SK-N-SH (cell line): ENCODE results near the gene COL25A1. TPM values are rescaled to one million over a fixed set of nuclear protein-coding genes. Genes with fewer than 3 reads are reported as not detected.
"Not testable (repeated sequence)": the region's sequence is repeated elsewhere in the genome, so short reads cannot be mapped to it uniquely, and the experiment has no call there.

ENCODE experiments used
- CTCF ChIA-PET: fragments of 300-600, 350-600 bp; formaldehyde crosslinking; extraction: SDS; loops from one replicate; lab custom pipeline; 2021; lab: Yijun Ruan, JAX
- POLR2A ChIA-PET: fragments of 350-600 bp; sonication (Branson Sonifier 250); formaldehyde crosslinking; extraction: SDS; loops from one replicate; lab custom pipeline; 2020; ENCODE audit warnings: antibody characterized with exemption, inconsistent platforms; lab: Yijun Ruan, JAX
- DNase-seq: peaks from one replicate; pipeline ENCODE4 v3.0.0; 2012
- H2AFZ ChIP-seq: fragments of 200-600 bp; sonication (generic); 2 replicates; pipeline ENCODE4 v1.8.1; 2016; ENCODE audit warnings: antibody characterized with exemption, mild to moderate bottlenecking, low read depth
- H3F3A ChIP-seq: fragments of 200-600 bp; sonication (generic); replicated peaks from 2 replicates; pipeline ENCODE3; 2016; ENCODE audit warnings: antibody characterized with exemption, mild to moderate bottlenecking; ENCODE audit not compliant: insufficient read depth
- H3K27ac ChIP-seq, 2 experiments: fragments of 200-500 bp in 1 of 2; fragments of 200-600 bp in 1 of 2; sonication (Bioruptor generic) in 1 of 2; sonication (generic), shearing (Covaris generic) in 1 of 2; 2 replicates each; pipeline versions ENCODE4 v1.5.1 to v1.6.1; 2014 to 2016; ENCODE audit warnings: low read depth in 2 of 2, inconsistent platforms in 1 of 2, low read length in 1 of 2, mild to moderate bottlenecking in 1 of 2, mixed read lengths in 1 of 2
- H3K27me3 ChIP-seq: fragments of 200-600 bp; sonication (generic), shearing (Covaris generic); 2 replicates; pipeline ENCODE4 v1.6.1; 2016; ENCODE audit warnings: mixed run types; ENCODE audit not compliant: insufficient read depth
- H3K36me3 ChIP-seq, 2 experiments: fragments of 200-500 bp in 1 of 2; fragments of 200-600 bp in 1 of 2; sonication (Bioruptor generic) in 1 of 2; sonication (generic) in 1 of 2; replicated peaks in 1 of 2; 2 replicates each; pipeline versions ENCODE3 to v1.5.1; 2014 to 2016; ENCODE audit warnings: low read length in 1 of 2, mild to moderate bottlenecking in 1 of 2; ENCODE audit not compliant: insufficient read depth in 2 of 2, control insufficient read depth in 1 of 2
- H3K4me1 ChIP-seq, 2 experiments: fragments of 200-500 bp in 1 of 2; fragments of 200-600 bp in 1 of 2; sonication (Bioruptor generic) in 1 of 2; sonication (generic), shearing (Covaris generic) in 1 of 2; 2 replicates each; pipeline versions ENCODE4 v1.5.1 to v1.6.1; 2014 to 2016; ENCODE audit warnings: low read depth in 1 of 2, low read length in 1 of 2, mixed run types in 1 of 2; ENCODE audit not compliant: insufficient read depth in 2 of 2, control insufficient read depth in 1 of 2
- H3K4me2 ChIP-seq: fragments of 200-600 bp; sonication (generic), shearing (Covaris generic); 2 replicates; pipeline ENCODE4 v1.6.1; 2017; ENCODE audit warnings: mixed run types
- H3K4me3 ChIP-seq, 2 experiments: fragments of 200-500 bp in 1 of 2; fragments of 200-600 bp in 1 of 2; sonication (Bioruptor generic) in 1 of 2; sonication (generic), shearing (Covaris generic) in 1 of 2; 2 replicates each; pipeline versions ENCODE4 v1.5.1 to v1.8.1; 2014 to 2016; ENCODE audit warnings: low read depth in 2 of 2, inconsistent platforms in 1 of 2, low read length in 1 of 2, mild to moderate bottlenecking in 1 of 2, mixed read lengths in 1 of 2, moderate library complexity in 1 of 2
- H3K79me2 ChIP-seq: fragments of 200-600 bp; sonication (generic); 2 replicates; pipeline ENCODE4 v1.8.1; 2017; ENCODE audit warnings: mild to moderate bottlenecking; ENCODE audit not compliant: insufficient read depth
- H3K9ac ChIP-seq: fragments of 200-600 bp; sonication (generic); 2 replicates; pipeline ENCODE4 v1.6.1; 2017; ENCODE audit warnings: mixed run types
- H3K9me2 ChIP-seq: fragments of 200-600 bp; sonication (generic); 2 replicates; pipeline ENCODE4 v1.6.1; 2017; ENCODE audit warnings: mixed run types
- H3K9me3 ChIP-seq: fragments of 200-600 bp; sonication (generic); 2 replicates; pipeline ENCODE4 v1.6.1; 2017; ENCODE audit warnings: mixed run types, mild to moderate bottlenecking, moderate library complexity
- H4K20me1 ChIP-seq: fragments of 200-600 bp; sonication (generic); 2 replicates; pipeline ENCODE4 v1.6.1; 2017; ENCODE audit warnings: mild to moderate bottlenecking, mixed run types; ENCODE audit not compliant: insufficient read depth
- CHD2 ChIP-seq: fragments of 150-350 bp; IDR thresholded peaks from 2 replicates; pipeline ENCODE4 v1.6.1; 2018; ENCODE audit warnings: low read length; ENCODE audit not compliant: partially characterized antibody
- ELF1 ChIP-seq: IDR thresholded peaks from 2 replicates; pipeline ENCODE4 v1.4.0; 2012
- EP300 ChIP-seq, 2 experiments: IDR thresholded peaks; 2 replicates each; pipeline versions ENCODE4 v1.4.0 to v1.6.1; 2012; ENCODE audit warnings: borderline replicate concordance in 1 of 2, low read depth in 1 of 2, low read length in 1 of 2
- FOXM1 ChIP-seq: IDR thresholded peaks from 2 replicates; pipeline ENCODE4 v1.4.0; 2012; ENCODE audit warnings: low read depth, mild to moderate bottlenecking
- GABPA ChIP-seq: IDR thresholded peaks from 2 replicates; pipeline ENCODE4 v1.4.0; 2012; ENCODE audit warnings: low read depth, mild to moderate bottlenecking
- GATA2 ChIP-seq: sonication (generic); formaldehyde crosslinking; IDR thresholded peaks from 2 replicates; pipeline ENCODE4 v1.5.0; 2020; ENCODE audit warnings: mild to moderate bottlenecking, missing genetic modification reagents
- JUND ChIP-seq: IDR thresholded peaks from 2 replicates; pipeline ENCODE4 v1.4.0; 2012
- MEF2A ChIP-seq: IDR thresholded peaks from 2 replicates; pipeline ENCODE4 v1.4.0; 2012; ENCODE audit warnings: low read depth, borderline replicate concordance
- MXI1 ChIP-seq: IDR thresholded peaks from 2 replicates; pipeline ENCODE4 v1.6.1; 2012; ENCODE audit warnings: mild to moderate bottlenecking, low read depth, low read length, improper control_type of control experiment
- NFIC ChIP-seq: IDR thresholded peaks from 2 replicates; pipeline ENCODE4 v1.4.0; 2012; ENCODE audit warnings: borderline replicate concordance
- NRF1 ChIP-seq: IDR thresholded peaks from 2 replicates; pipeline ENCODE4 v1.6.1; 2012; ENCODE audit warnings: low read depth, mild to moderate bottlenecking, low read length
- RAD21 ChIP-seq: IDR thresholded peaks from 2 replicates; pipeline ENCODE4 v1.6.1; 2012; ENCODE audit warnings: mild to moderate bottlenecking, low read length
- RFX5 ChIP-seq: IDR thresholded peaks from 2 replicates; pipeline ENCODE4 v1.6.1; 2012; ENCODE audit warnings: mild to moderate bottlenecking, improper control_type of control experiment, low read length
- TAF1 ChIP-seq: IDR thresholded peaks from 2 replicates; pipeline ENCODE4 v1.6.1; 2012; ENCODE audit warnings: low read depth, mild to moderate bottlenecking, low read length, moderate library complexity, borderline replicate concordance
- TCF12 ChIP-seq: IDR thresholded peaks from 2 replicates; pipeline ENCODE4 v1.4.0; 2012
- TEAD4 ChIP-seq: IDR thresholded peaks from 2 replicates; pipeline ENCODE4 v1.4.0; 2012; ENCODE audit warnings: mild to moderate bottlenecking, borderline replicate concordance; ENCODE audit not compliant: insufficient read depth
- USF1 ChIP-seq: IDR thresholded peaks from 2 replicates; pipeline ENCODE4 v1.4.0; 2012; ENCODE audit warnings: low read depth, borderline replicate concordance
- YY1 ChIP-seq: IDR thresholded peaks from 2 replicates; pipeline ENCODE4 v1.4.0; 2012; ENCODE audit warnings: low read depth, mild to moderate bottlenecking
- ZBTB33 ChIP-seq: IDR thresholded peaks from 2 replicates; pipeline ENCODE4 v1.4.0; 2012; ENCODE audit warnings: low read depth, borderline replicate concordance
- WGBS: methylation state at CpG from one replicate; pipeline ENCODE4 v1.1.6; 2017; ENCODE audit warnings: low lambda C conversion rate; 5-methylcytosine and 5-hydroxymethylcytosine counted together
- polyA plus RNA-seq, 3 experiments: library from polyadenylated mRNA; depleted of rRNA; stranded (reverse); fragments of >200 nt; gene quantifications; 2 replicates each; pipeline ENCODE4 v1.2.3, GENCODE V29; 2012

The COL25A1 gene
- polyA plus RNA-seq, 1 of the 3 experiments (the other 2 are of a cell fraction), result not detected

GRCh38 chr4:109022961-109023360 is 279.5 kb downstream of the COL25A1 start:
- Histone ChIP-seq H2AFZ (no peak overlapping the region), H4K20me1 (no peaks in the 10 kb centered on the region), H3K4me3 (no peak overlapping the region), H3K27ac (no peak overlapping the region), H3K4me2 (no peak overlapping the region), H3K9ac (no peak overlapping the region), H3K9me2 (no peaks in the 10 kb centered on the region), H3K79me2 (no peaks in the 10 kb centered on the region), H3F3A (no peaks in the 10 kb centered on the region), H3K9me3 (no peaks in the 10 kb centered on the region), H3K27me3 (no peaks in the 10 kb centered on the region; the same call in 1 of the 2 replicates), H3K36me3 (no peaks in the 10 kb centered on the region), H3K4me1 (no peaks in the 10 kb centered on the region)
- CTCF ChIA-PET, result no interaction called here
- 13% methylated on average over 1 of the region's 1 CpG for WGBS
- TF ChIP-seq MEF2A (no peak), RFX5 (no peak), USF1 (no peak), RAD21 (no peak), EP300 (IDR thresholded peaks at IDR 0.05; ENCODE audit: borderline replicate concordance in 1 of 2, low read depth in 1 of 2, low read length in 1 of 2) (no peak), TAF1 (no peak), YY1 (no peak), ELF1 (no peak), NFIC (no peak), TEAD4 (no peak), GATA2 (CRISPR knock-in tag) (no peak), FOXM1 (no peak), GABPA (no peak), ZBTB33 (no peak), NRF1 (no peak), TCF12 (no peak), JUND (no peak), CHD2 (no peak), MXI1 (no peak)
- POLR2A ChIA-PET, result no interaction called here
- DNase-seq, result no peak

GRCh38 chr4:109021630-109022029 is 280.8 kb downstream of the COL25A1 start:
- H3K36me3 ChIP-seq, H3K4me2 ChIP-seq, H4K20me1 ChIP-seq, H2AFZ ChIP-seq, H3K4me1 ChIP-seq, H3K9me3 ChIP-seq, H3K9me2 ChIP-seq, POLR2A ChIA-PET, H3K9ac ChIP-seq, H3K27me3 ChIP-seq, H3K27ac ChIP-seq, CTCF ChIA-PET, H3K4me3 ChIP-seq, DNase-seq, H3K79me2 ChIP-seq, H3F3A ChIP-seq: not testable (repeated sequence)
- 38% methylated on average over 6 of the region's 6 CpGs for WGBS
